Large intestine (tissue), 3 donors: ENCODE measurements around the gene CEP152. TPM values are rescaled to one million over a fixed set of nuclear protein-coding genes. Genes with fewer than 3 reads are reported as not detected.
A peak's percentile ranks its signal among the peaks of the same experiment; 100 is the strongest.

Experiments
- DNase-seq, 2 donors: peaks; one replicate each; pipeline versions ENCODE4 v3.0.0 to v3.0.0-alpha.2; 2013
- H3K27ac ChIP-seq: one replicate; pipeline ENCODE4 v1.5.1; 2013; ENCODE audit warnings: low read length
- H3K27me3 ChIP-seq: 2 replicates; pipeline ENCODE4 v1.6.1; 2013; ENCODE audit warnings: low read length; ENCODE audit not compliant: control insufficient read depth, insufficient read depth
- H3K36me3 ChIP-seq: 2 replicates; pipeline ENCODE4 v1.6.1; 2013; ENCODE audit warnings: low read length; ENCODE audit not compliant: control insufficient read depth, insufficient read depth
- H3K4me1 ChIP-seq: one replicate; pipeline ENCODE4 v1.6.1; 2013; ENCODE audit warnings: low read length; ENCODE audit not compliant: control insufficient read depth, insufficient read depth
- H3K4me3 ChIP-seq: one replicate; pipeline ENCODE4 v1.5.1; 2013; ENCODE audit warnings: low read length
- H3K9me3 ChIP-seq: one replicate; pipeline ENCODE4 v1.6.1; 2013; ENCODE audit warnings: mild to moderate bottlenecking, low read depth, low read length, moderate library complexity; ENCODE audit not compliant: control insufficient read depth
- WGBS: methylation state at CpG from one replicate; pipeline ENCODE4 v1.1.5; 2013; ENCODE audit warnings: low lambda C conversion rate; ENCODE audit not compliant: insufficient coverage; 5-methylcytosine and 5-hydroxymethylcytosine counted together
- polyA plus RNA-seq: library from polyadenylated mRNA; unstranded; fragments of 120-200 nt; gene quantifications from one replicate; pipeline ENCODE4 v1.2.1, GENCODE V29; 2013

CEP152 gene
- polyA plus RNA-seq, 1 donor = 6.4 TPM

DNA sequence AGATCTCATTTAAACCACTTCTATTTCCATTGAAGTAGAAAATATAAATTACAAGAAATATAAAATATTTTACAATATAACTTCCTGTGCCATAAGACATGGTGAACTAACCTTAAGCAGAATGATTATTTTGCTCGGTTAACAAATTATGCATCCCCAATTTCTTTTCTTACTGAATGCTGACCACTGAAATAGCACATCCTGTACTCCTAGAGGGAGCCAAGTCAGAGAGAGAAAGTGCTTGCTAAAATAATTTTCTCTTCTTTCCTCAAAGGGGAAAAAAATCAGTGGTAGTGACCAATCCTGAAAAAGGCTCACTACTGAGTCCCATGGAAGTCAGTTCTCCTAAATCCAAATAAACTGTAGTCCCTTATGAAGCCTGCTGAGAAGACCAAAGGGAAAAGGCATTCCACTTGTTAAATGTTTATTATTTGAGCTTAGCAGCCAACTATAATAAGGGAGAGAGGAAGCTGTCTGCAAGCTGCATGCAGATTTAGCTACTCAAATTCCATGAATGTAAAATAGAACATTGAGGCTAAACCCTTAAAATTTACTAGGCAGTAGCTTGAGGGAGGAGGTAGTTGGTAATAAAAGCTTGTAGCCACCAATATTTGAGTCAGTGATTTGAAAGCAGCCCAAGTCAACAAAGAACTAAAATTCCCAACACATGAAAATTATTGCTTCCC, 33.1 kb downstream of the CEP152 start:
- H3K27ac ChIP-seq = no peak overlapping the region
- no CpG with 5 or more reads among the region's 1 CpG for WGBS
- peaks cover 7% of the 10 kb centered on the region for H3K36me3 ChIP-seq
- no peaks in the 10 kb centered on the region for H3K9me3 ChIP-seq
- DNase-seq = no peak
- no peaks in the 10 kb centered on the region for H3K27me3 ChIP-seq
- H3K4me1 ChIP-seq = no peaks in the 10 kb centered on the region
- H3K4me3 ChIP-seq = no peak overlapping the region

DNA sequence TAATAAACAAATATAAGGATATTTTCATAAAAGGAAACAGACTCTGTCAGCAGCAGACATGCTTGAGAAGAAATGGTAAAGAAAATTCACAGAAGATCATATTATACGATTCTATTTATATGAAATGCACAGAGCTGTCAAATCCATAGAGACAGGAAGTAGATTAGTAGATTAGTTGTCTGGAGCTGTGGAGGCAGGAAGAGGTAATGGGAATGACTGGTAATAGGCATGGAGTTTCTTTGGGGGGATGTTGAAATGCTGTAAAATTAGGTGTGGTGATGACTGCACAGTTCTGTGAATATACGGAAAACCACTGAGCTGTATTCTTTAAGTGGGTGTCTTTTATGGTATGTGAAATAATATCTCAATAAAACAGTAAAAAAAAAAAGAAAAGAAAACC, 35.3 kb downstream of the CEP152 start:
- H3K4me1 ChIP-seq = no peaks in the 10 kb centered on the region
- H3K4me3 ChIP-seq = no peak overlapping the region
- peaks cover 8% of the 10 kb centered on the region for H3K36me3 ChIP-seq
- 88% methylated on average over 1 of the region's 2 CpGs for WGBS
- no peak overlapping the region for H3K27ac ChIP-seq
- no peaks in the 10 kb centered on the region for H3K9me3 ChIP-seq
- DNase-seq = no peak
- no peaks in the 10 kb centered on the region for H3K27me3 ChIP-seq

DNA sequence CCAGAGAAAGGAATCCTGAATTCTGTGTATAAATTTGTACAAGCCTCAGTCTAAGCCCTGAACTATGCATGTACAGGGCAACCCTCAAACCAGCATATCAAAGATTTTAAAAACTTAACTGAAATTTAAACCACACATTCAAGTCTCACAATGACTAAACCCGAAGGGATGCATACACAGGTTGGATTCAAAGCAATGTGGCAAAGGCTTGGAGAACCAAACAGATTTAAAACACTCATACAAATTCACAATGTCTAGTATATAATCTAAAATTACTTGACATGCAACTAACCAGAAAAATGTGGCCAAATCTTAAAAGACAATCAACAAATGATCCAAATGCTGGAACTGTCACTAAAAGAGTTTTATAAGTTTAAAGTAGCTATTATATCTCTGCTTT, 36.4 kb downstream of the CEP152 start:
- no peaks in the 10 kb centered on the region for H3K9me3 ChIP-seq
- no peaks in the 10 kb centered on the region for H3K4me1 ChIP-seq
- peaks cover 4% of the 10 kb centered on the region for H3K36me3 ChIP-seq
- no CpG with 5 or more reads among the region's 1 CpG for WGBS
- no peak for DNase-seq
- no peaks in the 10 kb centered on the region for H3K27me3 ChIP-seq
- no peak overlapping the region for H3K27ac ChIP-seq
- H3K4me3 ChIP-seq = no peak overlapping the region

DNA sequence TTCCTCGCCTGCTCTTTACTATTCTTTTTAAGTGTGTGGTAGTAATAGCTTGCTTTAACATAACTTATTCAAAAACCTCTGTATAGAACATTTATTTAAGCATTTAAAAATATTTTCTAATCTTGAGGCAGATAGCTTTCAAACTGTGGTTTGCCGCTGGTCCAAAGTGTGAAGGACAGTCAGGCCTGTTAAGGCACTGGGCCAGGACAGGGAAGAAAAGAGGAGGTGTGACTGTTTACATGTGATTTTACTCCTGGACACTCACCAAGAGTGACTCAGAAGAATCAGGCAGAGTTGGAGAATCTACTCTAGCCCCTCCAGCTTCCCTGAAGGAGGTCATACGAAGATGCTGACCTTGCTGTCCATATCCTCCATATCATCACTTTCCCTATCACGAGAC, 44.7 kb downstream of the CEP152 start:
- WGBS = no CpG with 5 or more reads among the region's 4 CpGs
- Histone ChIP-seq H3K4me3 (no peak overlapping the region), H3K9me3 (no peaks in the 10 kb centered on the region), H3K27me3 (no peaks in the 10 kb centered on the region), H3K27ac (no peak overlapping the region), H3K4me1 (no peaks in the 10 kb centered on the region), H3K36me3 (peaks cover 12% of the 10 kb centered on the region)
- no peak for DNase-seq

DNA sequence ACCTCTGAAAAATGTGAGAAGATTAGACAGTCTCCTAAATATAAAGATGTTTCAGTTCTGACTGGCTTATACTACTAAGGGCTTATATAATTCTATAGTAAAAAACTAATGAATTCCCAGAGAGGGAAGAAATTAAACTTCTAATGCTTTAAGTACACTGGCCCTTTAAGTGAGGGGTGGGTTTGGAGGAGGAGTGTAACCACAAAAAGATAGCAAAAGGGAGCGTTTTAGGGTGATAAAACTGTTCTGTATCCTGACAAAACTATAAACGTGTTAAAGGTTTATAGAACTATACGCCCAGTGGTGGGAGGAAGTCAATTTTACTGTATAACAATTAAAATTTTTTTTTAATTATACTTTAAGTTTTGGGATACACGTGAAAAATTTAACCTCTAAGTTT, 45.8 kb downstream of the CEP152 start:
- no peak overlapping the region for H3K4me3 ChIP-seq
- H3K36me3 ChIP-seq = peaks cover 12% of the 10 kb centered on the region
- H3K4me1 ChIP-seq = peaks cover 8% of the 10 kb centered on the region
- no peaks in the 10 kb centered on the region for H3K27me3 ChIP-seq
- 29% methylated on average over 4 of the region's 4 CpGs for WGBS
- DNase-seq = no peak
- no peaks in the 10 kb centered on the region for H3K9me3 ChIP-seq
- no peak overlapping the region for H3K27ac ChIP-seq

DNA sequence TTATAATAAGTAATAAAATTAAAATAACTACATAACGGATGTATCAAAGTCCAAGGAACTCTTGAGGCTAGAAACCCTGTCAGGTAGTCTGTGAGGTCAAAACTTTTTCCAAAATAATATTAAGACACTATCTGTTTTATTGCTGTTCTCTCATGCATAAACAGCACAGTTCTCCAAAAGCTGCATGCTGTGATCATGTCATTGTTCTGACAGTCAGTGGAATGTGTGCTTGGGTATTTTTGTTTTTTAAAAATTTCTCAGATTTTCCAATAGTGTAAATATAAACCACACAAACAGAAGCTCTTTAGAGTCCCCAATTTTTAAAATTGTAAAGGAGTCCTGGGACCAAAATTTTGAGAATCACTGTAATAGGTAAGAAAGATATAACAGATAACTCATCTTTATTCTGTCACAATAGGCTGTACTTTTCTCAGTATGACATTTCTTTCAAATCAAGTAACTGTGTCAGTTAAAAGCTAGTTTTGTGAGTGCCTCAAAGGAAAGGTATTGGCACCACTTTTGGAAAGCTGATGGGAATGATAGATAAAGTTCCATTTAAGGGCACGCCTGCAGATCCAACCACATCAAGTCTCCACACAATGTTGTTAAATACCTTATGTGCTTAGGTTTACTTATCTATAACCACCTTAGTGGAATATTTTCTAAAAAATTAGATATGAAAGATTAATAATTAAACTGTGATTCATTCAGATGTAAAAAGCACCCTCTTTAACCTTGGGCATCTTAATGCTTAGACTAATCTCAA, 49.3 kb downstream of the CEP152 start:
- no peaks in the 10 kb centered on the region for H3K9me3 ChIP-seq
- H3K27ac ChIP-seq = no peak overlapping the region
- H3K4me3 ChIP-seq = no peak overlapping the region
- H3K36me3 ChIP-seq = peaks cover 4% of the 10 kb centered on the region
- peaks cover 9% of the 10 kb centered on the region for H3K4me1 ChIP-seq
- 33% methylated on average over 1 of the region's 2 CpGs for WGBS
- peak in 1 of 2 donors; percentile 7 for DNase-seq
- no peaks in the 10 kb centered on the region for H3K27me3 ChIP-seq

DNA sequence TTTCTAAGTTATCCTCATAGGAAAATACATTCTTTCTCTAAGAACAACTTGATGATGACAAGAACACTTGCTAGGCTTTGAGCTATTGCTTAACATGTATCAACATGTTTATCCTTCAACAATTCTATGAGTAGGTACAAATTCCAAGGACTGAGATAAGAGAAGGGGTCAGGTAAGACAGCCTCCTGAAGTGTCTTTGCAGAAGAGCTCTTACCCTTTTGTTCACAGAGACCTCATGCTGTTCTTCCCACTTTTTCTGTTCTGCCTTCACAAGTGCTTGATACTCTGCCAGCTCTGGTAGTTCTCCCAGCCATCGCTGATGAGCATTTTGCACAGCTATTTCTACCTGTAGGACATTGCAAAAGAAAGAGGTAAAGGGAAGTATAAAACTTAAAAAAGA, 50.9 kb downstream of the CEP152 start:
- DNase-seq = peak; percentile 48 to 77
- H3K27me3 ChIP-seq = no peaks in the 10 kb centered on the region
- no peaks in the 10 kb centered on the region for H3K9me3 ChIP-seq
- WGBS = no CpG with 5 or more reads among the region's 1 CpG
- H3K4me1 ChIP-seq = peaks cover 9% of the 10 kb centered on the region
- H3K36me3 ChIP-seq = no peaks in the 10 kb centered on the region
- peak overlapping the region; percentile 49 for H3K27ac ChIP-seq
- no peak overlapping the region for H3K4me3 ChIP-seq

DNA sequence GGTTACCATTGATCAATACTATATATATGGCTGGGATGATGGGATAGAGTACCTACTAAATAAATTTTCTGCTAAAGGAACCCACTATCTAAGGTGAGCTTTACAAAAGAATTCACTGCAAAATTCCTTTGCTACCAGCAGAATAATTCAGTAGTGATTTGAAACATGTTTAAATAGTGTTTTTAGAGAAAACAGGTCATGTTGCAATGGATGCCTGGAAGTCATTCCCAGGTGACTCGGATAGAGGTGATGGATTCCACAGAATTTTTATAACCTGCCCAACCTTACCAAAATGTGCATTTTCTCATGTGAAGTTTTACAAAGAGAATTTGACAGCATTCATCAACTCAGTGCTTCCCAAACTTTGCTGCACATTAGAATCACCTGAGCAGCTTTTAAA, 53.2 kb downstream of the CEP152 start:
- Histone ChIP-seq H3K36me3 (no peaks in the 10 kb centered on the region), H3K4me1 (peaks cover 9% of the 10 kb centered on the region), H3K9me3 (no peaks in the 10 kb centered on the region), H3K27ac (no peak overlapping the region), H3K4me3 (no peak overlapping the region), H3K27me3 (no peaks in the 10 kb centered on the region)
- DNase-seq = no peak
- WGBS = no CpG with 5 or more reads among the region's 1 CpG

DNA sequence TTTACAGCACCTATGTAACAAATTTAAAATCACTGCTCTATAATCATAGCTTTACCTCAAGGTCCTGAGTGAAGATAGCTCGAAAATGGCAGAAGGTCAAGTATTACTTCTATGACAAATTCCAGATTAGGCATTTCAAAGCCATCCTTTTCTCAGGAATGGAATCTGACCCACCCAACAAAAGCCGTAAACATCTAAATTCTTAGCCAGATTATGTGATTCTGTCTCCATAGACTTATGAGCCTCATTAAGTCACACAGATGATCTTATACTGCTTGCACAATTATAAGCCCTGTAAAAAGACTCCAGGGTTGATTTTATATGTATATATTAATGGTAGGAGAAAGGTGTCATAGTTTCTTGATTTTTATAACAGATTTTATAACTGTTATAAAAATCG, 56.9 kb downstream of the CEP152 start:
- no peaks in the 10 kb centered on the region for H3K4me1 ChIP-seq
- no peaks in the 10 kb centered on the region for H3K36me3 ChIP-seq
- no peak overlapping the region for H3K27ac ChIP-seq
- no peak for DNase-seq
- 88% methylated on average over 1 of the region's 3 CpGs for WGBS
- no peak overlapping the region for H3K4me3 ChIP-seq
- no peaks in the 10 kb centered on the region for H3K27me3 ChIP-seq
- H3K9me3 ChIP-seq = no peaks in the 10 kb centered on the region

DNA sequence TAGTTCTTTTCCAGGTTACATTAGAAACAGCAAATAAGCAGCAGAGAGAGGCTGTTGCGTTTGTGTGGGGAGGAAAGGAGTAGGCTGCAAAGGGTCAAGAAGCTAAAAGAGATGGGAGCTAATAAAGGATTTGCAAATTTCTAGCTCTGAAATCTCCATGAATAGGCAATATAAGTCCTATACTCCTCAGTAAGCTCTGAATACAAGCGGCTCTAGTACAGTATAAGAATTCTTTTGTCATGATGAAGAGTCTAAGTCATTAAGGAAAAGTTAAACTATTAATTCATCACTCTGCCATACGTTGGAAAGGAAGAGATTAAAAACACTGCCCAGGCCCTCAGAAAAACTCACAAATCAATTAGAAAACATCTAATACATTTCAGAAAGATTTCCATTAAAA, 59.3 kb downstream of the CEP152 start:
- Histone ChIP-seq H3K27ac (no peak overlapping the region), H3K9me3 (no peaks in the 10 kb centered on the region), H3K4me3 (no peak overlapping the region), H3K27me3 (no peaks in the 10 kb centered on the region), H3K4me1 (no peaks in the 10 kb centered on the region), H3K36me3 (peaks cover 11% of the 10 kb centered on the region)
- no CpG with 5 or more reads among the region's 3 CpGs for WGBS
- no peak for DNase-seq

DNA sequence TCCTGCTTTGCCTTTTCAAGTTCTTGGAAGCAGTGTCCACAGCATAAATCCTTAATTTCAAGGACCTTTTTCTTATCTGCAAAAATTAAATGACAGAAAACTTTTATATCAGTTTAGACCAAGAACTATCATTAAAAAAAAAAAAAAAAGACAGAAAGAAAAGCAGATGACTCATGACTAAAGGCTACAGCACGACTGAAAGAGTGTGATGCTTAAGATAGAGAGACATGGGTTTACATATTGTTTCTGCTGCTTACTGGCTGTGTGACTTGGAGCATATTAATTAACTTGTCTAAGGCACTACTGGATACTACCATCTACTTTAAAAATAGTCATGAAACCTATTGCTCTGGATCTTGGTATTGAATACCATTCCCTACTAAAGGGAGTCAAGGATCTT, 62.3 kb downstream of the CEP152 start:
- Histone ChIP-seq H3K27me3 (no peaks in the 10 kb centered on the region), H3K4me3 (no peak overlapping the region), H3K4me1 (no peaks in the 10 kb centered on the region), H3K9me3 (no peaks in the 10 kb centered on the region), H3K27ac (no peak overlapping the region), H3K36me3 (peaks cover 13% of the 10 kb centered on the region)
- DNase-seq = no peak
- no CpG with 5 or more reads among the region's 1 CpG for WGBS
